ENCODE measurements around the gene APOBR. TPM values are rescaled to one million over a fixed set of nuclear protein-coding genes. Genes with fewer than 3 reads are reported as not detected.
"Not testable (repeated sequence)": the region's sequence is repeated elsewhere in the genome, so short reads cannot be mapped to it uniquely, and the experiment has no call there.

APOBR gene
- polyA plus RNA-seq, 3 donors = 0.62 to 6.6 (median 1.5) TPM

DNA sequence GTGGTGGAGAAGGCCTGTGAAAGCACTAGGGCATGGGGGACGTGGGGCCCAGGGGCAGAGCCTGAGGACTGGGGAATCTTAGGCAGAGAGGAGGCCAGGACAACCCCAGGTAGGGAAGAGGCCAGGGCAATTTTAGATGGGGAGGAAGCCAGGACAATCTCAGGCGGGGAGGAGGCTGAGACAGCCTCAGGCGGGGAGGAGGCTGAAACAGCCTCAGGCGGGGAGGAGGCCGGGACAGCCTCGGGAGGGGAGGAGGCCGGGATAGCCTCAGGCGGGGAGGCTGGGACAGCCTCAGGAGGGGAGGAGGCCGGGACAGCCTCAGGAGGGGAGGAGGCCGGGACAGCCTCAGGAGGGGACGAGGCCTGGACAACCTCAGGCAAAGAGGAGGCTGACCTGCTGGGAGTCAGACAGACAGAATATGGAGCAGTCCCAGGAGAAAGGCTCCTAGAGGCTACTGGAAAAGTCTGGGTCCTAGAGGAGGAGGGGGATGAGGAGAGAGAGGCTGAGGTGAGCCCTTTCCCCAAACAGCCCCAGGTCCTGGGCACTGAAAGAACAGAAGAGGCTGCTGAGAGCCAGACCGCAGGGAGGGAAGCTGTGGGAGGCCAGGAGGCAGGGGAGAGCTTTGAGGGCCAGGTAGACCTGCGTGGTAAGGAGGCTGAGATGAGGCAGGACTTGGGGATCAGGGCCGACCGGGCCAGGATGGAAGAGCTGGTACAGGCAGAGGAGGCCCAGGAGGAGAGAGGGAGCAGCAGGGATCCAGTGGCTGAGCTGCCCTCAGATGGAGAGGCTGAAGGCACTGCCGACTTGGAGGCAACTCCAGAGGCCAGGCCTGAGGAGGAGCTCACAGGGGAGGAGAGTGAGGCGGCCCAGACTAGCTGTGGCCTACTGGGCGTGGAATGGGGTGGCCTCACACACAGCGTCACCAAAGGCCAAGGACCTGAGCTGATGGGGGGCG lies 1.6 kb downstream of the APOBR start:
- 86 to 88% (median 86%) methylated on average over 15 to 20 of the region's 20 CpGs for WGBS, 3 donors
- H3K27ac ChIP-seq (ENCODE audit: low read depth, low read length) = no peak overlapping the region

DNA sequence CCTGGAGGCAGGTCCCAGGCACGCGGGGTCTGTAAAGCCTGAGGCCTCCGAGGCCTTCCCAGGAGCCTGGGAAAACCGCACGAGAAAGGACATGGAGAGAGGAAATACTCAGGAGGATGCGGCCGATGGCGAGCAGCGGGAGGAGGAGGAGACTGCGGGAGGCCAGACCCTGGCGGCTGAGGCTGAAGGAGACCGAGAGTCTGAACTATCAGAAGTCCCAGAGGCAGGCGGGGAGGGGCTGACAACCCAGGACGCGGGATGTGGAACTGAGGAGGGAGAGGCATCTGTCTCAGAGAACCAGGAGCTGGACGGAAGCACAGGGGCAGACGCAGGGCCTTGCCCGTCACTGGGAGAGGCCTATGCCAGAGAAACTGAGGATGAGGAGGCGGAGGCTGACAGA lies 2.4 kb downstream of the APOBR start:
- 73 to 75% (median 74%) methylated on average over 19 of the region's 19 CpGs for WGBS, 3 donors

DNA sequence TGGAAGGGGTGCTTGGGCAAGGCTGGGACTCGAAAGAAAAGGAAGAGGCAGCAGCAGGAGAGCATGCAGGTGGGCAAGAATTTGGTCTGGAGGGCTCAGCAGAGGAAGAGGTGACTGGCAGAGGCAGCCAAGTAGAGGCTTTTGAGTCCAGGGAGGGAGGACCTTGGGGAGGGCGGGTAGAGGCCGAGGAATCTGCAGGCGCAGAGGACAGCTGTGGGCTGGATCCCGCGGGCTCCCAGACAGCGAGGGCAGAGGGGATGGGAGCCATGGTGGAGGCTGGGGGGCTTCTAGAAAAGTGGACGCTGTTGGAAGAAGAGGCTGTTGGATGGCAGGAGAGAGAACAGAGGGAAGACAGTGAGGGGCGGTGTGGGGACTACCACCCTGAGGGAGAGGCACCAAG lies 2.9 kb downstream of the APOBR start:
- WGBS, 3 donors = 82 to 83% (median 82%) methylated on average over 8 to 9 of the region's 9 CpGs
- H3K27ac ChIP-seq (ENCODE audit: low read depth, low read length) = no peak overlapping the region

More for the DNA sequence above, 2.4 kb downstream of the APOBR start:
- H3K27ac ChIP-seq (ENCODE audit: low read depth, low read length) = no peak overlapping the region

DNA sequence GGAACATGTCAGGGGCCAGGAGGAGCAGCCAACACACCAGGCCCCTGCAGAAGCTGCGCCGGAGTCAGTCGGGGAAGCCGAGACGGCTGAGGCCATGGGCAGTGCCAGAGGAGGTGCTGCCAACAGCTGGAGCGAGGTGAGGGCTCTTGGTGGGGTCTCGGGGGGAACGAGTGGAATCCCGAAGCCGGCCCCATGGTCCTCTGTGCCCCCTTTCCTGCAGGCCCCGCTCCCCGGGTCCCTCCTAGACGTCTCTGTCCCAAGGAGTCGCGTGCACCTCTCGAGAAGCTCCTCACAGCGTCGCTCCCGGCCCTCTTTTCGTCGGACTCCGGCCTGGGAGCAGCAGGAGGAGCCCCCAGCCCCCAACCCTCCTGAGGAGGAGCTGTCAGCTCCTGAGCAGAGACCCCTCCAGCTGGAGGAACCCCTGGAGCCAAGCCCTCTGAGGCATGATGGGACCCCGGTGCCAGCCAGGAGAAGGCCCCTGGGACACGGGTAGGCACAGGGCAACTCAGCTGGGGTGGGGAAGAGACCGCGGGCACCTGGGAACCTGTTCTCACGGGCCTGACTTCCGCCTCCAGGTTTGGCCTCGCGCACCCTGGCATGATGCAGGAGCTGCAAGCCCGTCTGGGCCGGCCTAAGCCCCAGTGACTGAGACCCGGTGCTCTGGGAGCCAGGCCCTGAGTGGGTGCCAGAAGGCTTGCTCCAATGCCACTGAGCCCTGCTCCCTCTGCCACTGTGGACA lies 3.6 kb downstream of the APOBR start:
- WGBS, 3 donors = 87 to 90% (median 88%) methylated on average over 32 to 33 of the region's 33 CpGs
- H3K27ac ChIP-seq (ENCODE audit: low read depth, low read length) = no peak overlapping the region

DNA sequence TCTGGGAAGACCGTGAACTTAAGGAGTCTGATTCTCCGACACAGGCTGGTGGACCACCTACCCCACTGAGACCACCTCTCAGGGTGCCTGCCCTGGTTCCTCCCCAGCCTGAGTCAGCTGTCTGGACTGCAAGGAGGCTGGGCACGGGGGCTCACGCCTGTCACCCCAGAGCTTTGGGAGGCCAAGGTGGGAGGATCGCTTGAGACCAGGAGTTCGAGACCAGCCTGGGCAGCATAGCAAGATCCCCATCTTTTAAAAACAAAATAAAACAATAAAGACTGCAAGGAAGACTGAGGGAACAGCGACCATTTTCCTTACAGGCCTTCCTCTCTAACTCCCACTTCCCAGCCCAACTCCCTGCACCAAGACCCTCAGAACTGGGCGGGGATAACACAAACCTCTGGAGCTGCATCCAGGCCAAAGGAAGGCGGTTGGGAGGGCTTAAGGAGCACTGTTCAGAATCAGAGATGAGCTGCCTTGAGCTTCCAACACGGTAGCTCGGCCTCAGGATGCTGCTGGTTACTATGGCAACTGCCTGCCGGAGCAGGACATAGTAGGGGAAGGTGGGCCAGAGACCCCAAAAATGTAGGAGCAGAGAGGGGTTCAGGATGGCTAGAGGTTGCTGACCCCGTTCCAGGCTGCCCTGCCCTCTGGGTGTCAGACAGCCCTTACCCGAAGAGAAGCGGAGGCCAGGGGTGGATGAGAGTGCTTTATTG lies 4.4 kb downstream of the APOBR start:
- 85 to 90% (median 89%) methylated on average over 15 of the region's 15 CpGs for WGBS, 3 donors
- no peak overlapping the region for H3K27ac ChIP-seq (ENCODE audit: low read depth, low read length)

DNA sequence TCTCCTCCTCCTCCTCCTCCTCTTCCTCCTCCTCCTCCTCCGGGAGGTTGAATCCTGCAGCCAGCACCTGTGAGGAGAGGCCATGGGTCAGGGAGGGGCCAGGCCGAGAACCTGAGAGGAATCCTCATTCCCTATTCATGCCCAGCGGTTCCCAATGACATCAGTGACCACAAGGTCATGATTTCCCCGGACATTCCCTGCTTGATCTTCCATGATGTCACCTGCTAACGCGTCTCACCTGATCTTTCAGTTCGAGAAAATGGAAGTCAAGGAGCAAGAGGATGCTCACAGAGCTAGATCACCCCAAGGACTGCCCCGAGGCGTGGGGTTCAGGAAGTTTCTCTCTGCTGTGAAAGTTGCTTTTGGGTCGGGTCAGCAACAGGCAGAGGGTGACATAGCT lies 5.4 kb downstream of the APOBR start:
- H3K27ac ChIP-seq (ENCODE audit: low read depth, low read length) = no peak overlapping the region
- 74 to 82% (median 82%) methylated on average over 9 to 10 of the region's 10 CpGs for WGBS, 3 donors

DNA sequence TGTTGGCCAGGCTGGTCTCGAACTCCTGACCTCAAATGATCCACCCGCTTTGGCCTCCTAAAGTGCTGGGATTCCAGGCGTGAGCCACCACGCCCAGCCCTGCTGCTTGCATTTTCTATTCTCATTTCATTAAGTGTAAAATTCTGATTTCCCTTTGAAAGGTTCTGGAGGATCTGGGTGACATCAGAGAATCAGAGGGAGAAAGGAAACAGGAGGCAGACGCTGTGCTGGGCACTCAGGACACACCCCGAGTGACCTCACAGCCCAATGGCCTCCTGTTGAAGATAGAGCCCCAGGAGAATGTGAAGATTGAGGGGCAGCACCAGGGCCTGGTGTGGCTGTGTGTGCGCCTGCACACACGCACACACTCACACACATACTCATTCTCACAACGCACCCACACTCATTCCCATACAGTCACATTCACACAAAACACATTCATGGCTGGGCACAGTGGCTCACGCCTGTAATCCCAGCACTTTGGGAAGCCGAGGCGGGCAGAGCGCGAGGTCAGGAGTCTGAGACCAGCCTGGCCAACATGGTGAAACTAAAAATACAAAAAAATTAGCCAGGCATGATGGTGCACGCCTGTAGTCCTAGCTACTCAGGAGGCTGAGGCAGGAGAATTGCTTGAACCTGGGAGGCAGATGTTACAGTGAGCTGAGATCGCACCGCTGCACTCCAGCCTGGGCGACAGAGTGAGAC lies 6.2 kb downstream of the APOBR start:
- WGBS, 3 donors = 80 to 91% (median 88%) methylated on average over 18 of the region's 18 CpGs

DNA sequence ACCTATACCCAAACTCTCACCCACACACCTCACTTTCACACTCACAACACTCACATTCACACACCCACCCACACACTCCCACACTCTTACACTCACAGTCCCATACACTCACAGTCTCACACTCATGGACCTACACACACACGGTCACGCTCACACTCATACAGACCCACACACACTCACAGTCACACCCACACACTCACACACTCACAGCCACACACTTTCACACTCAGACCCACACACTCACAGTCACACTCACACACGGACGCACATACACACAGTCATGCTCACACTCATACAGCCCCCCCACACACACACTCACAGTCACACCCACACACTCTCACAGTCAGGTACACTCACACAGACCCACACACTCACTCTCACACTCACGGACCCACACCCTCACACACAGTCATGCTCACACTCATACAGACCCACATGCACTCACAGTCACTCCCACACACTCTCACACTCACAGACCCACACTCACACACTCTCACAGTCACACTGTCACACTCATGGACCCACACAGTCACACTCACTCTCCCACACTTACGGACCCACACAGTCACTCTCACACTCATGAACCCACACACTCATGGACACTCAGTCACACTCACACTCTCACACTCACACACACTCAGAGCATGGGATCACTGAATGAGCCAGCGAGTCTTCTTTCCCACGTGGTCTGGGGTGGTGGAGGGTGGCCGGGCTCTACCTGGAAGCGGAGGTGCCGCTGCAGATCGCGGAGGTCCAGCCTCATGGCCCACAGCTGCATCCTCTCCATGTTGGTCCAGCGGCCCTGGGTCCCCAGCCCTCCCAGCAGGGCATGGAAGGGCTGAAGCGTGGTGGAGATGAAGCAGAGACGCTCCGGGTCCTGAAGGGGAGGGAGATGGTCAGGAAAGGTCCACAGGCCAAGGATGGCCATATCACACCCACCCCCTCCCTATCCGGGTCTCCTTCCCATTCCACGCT lies 7.1 kb downstream of the APOBR start:
- WGBS, 3 donors = 85 to 86% (median 85%) methylated on average over 19 of the region's 19 CpGs
- H3K27ac ChIP-seq (ENCODE audit: low read depth, low read length) = no peak overlapping the region

More for the DNA sequence above, 6.2 kb downstream of the APOBR start:
- H3K27ac ChIP-seq (ENCODE audit: low read depth, low read length) = not testable (repeated sequence)

DNA sequence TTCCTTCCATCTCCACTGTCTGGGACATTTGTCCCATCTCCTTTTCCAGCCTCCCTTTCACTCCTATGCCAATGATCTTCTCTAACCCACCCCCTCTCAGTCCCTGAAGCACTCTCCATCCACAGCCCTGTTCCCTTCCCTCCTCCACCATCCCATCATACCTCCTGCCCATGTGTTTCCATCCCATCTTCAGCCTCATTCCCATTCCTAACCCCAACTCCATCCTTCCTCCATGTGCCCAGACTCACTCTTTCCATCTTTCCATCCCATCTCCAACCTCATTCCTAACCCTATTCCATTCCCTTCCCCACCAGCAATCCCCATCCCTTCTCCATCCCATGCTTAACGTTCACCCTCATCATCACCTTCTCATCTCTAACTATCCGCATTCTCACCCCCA lies 7.8 kb downstream of the APOBR start:
- 67 to 85% (median 82%) methylated on average over 2 of the region's 2 CpGs for WGBS, 3 donors
- no peak overlapping the region for H3K27ac ChIP-seq (ENCODE audit: low read depth, low read length)

DNA sequence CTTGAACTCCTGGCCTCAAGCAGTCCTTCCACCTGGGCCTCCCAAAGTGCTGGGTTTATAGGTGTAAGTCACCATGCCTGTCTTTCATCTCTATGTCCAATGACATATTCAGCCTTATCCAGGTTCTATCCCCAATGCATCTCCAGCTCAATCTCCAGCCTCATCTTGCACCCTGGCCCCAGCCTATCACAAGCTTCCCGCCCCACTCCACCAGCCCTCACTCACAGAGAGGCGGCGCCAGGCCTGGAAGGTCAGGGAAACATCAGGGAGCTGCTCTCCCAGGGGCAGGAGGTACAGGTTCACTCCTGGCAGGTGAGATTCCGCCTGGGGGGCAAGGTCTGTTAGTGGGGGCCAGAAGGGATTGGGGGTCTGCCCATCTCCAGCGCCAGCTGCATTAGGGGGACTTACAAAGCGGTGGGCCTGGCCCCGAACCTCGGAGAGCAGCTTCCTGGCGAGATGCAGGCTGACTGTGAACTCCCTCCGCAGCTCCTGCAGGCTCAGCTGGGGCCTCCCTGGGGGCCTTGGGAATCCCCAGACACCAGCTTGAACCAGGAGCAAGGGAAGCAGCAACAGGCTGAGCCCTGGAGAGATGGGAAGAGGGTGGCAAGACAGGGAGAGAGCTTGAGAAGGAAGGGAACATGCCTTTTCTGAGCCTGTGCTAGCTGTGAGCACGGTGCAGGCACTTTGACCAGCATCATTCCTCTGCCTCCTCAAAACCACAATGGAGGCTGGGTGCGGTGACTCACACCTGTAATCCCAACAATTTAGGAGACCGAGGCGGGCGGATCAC lies 9.2 kb downstream of the APOBR start:
- 80 to 88% (median 82%) methylated on average over 15 of the region's 15 CpGs for WGBS, 3 donors
- no peak overlapping the region for H3K27ac ChIP-seq (ENCODE audit: low read depth, low read length)

DNA sequence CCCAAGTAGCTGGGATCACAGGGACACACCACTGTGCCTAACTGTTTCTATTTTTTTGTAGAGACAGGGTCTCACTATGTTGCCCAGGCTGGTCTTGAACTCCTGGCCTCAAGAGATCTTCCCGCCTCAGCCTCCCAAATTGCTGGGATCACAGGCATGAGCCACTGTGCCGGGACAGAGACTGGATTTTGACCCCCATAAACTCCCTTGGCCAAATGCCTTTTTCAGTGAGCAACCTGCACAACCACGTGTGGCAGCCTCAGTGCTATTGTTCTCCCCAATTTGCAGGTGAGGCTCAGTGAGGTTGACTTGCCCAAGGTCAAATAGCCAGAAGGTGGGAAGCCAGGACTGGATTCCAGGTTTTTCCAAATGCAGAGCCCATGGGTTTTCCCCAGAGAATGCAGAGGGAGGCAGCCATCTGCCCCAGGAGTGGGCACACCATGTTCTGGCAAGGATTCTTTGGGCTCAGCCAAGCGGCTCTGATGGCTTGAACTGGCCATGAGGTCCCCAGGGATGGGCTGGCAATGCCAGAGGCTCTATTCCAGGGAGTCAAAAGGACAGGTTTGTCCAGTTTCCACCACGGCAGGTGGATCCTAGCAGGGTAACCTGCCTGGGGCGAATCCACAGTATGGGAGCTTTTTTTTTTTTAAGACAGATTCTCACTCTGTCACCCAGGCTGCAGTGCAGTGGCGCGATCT lies 10.4 kb downstream of the APOBR start:
- no peak overlapping the region for H3K27ac ChIP-seq (ENCODE audit: low read depth, low read length)
- 62 to 84% (median 67%) methylated on average over 8 of the region's 8 CpGs for WGBS, 3 donors

DNA sequence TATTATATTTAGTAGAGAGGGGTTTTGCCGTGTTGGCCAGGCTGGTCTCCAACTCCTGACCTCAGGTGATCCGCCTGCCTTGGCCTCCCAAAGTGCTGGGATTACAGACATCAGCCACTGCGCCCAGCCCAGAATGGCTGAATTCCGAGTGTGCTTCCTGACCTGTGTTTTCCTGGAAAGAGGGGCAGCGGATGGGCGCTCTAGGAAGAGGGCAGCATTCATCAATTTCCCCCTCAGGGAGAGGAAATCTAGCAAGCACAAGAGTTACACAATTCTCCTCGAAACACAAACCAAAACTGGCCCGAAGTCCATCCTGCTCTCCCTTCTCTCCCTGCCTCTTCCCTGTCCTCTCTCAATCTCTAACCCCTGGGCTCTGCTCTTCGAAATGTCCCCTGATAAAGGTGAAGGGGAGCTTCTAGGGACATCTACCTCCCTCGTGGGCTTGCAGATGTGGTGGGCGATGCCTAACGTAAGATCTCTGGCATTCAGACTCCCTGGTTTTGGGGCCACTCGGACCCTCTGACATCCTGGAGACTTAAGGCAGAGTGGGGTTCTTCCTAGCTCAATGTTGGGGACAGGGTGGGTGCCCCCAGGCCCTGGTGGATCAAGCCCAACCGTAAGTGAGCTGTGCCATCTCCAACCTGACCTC lies 11.2 kb downstream of the APOBR start:
- H3K27ac ChIP-seq (ENCODE audit: low read depth, low read length) = no peak overlapping the region
- WGBS, 3 donors = 50 to 65% (median 53%) methylated on average over 14 of the region's 14 CpGs

DNA sequence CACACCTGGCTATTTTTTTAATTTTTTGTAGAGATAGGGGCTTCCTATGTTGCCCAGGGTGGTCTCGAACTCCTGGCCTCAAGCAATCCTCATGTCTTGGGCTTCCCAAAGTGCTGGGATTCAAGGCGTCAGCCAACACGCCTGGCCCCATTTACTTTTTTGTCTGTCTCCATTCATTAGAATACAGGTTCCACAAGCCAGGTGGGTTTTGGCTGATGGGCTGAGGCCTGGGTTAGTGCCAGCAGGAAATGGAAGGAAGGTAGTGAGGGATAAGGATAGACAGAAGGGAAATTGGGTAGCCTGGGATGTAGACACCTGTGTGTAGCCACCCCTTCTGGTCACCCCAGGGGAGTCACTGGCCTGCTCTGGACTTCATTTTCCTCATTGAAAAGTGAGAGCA lies 16.6 kb downstream of the APOBR start:
- 88 to 93% (median 90%) methylated on average over 3 of the region's 3 CpGs for WGBS, 3 donors

DNA sequence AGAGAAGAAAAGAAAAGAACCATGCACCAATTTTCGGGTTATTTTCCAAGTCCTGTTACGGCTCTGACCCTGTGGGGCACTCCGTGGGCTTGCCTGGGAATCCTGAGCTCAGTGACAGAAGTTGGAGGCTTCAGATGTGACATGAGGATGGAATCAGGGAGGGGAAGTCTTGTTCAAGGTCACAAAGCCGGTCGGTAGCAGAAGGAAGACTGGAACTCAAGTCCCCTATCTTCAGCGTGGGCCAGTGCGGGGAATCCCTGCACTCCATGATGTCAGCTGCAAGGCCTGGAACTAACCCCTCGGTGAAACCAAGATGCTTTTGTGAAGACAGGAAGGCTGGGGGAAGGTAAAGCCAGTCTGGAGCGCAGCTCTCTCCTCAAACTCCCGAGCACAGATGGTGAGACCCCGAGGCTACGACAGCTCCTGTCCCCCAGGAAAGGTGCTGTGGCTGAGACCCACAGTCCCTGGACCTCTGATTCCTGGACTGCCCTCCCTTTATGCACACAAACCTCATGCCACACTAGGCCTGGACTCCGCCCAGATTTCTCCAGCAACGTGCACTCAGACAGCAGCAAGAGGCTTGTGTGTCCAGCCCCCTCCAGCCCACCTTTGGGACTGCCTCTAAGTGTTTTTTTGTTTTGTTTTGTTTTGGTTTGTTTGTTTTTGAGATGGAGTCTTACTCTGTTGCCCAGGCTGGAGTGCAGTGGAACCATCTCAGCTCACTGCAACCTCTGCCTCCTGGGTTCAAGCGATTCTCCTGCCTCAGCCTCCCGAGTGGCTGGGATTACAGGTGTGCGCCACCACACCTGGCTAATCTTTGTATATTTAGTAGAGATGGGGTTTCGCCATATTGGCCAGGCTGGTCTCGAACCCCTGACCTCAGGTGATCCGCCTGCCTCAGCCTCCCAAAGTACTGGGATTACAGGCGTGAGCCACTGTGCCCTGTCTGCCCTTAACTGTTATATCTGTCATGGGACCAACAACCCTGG lies 17.7 kb downstream of the APOBR start:
- no peak overlapping the region for H3K27ac ChIP-seq (ENCODE audit: low read depth, low read length)
- WGBS, 3 donors = 85 to 89% (median 88%) methylated on average over 21 of the region's 21 CpGs

More for the DNA sequence above, 16.6 kb downstream of the APOBR start:
- no peak overlapping the region for H3K27ac ChIP-seq (ENCODE audit: low read depth, low read length)

Measured in adipose tissue (tissue), 3 donors.